GF-D8 (cell line): ENCODE results near the gene BRDT.
"Not testable (repeated sequence)": the region's sequence is repeated elsewhere in the genome, so short reads cannot be mapped to it uniquely, and the experiment has no call there.

ENCODE experiments used
- DNase-seq: peaks from one replicate; lab custom pipeline; 2025; lab: John Stamatoyannopoulos, UW

BRDT gene

DNA sequence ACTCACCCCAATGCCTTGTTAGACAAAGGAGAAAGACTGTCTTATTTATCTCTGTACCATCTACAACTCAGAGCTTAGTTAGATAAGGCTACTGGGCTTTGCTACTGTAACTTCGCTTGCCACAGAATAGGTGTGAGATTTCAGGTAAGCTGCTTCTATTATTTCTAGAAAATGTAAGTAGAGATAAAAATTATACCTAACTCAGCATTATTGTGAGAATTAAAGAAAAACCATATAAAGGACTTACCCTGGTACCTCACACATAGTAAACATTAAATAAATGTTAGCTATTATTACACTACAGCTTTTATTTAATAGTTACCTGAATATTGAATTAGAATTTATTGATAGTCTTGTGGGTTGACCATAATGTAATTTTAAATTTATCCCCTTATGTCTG lies 44.1 kb downstream of the BRDT start:
- DNase-seq = no peak

DNA sequence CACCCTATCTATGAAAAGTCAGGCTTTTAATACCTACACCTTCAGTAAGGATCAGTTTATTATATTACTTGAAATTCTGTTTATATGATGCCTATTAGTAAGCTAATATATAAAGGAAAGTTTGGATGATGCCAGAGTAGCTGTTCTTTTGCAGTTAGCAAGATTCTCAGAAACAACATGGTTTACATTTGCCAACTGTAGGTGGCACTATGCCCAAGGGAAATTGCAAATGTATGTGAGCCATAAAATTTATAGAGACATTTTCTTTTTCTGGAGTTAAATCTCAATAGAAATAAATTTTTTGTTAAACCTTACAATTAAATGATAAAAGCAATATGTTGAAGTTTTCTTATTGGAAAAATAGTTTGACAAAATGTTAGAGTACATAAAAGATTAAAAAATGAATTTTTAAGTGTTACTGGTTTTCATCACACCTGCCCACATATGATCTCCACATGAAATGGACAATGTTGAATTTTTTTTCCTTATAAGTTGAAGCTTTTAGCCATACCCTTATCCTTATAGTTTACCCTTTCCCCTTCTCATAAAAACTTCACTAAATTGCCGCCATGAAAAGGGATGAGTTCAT lies 48.5 kb downstream of the BRDT start:
- no peak for DNase-seq

DNA sequence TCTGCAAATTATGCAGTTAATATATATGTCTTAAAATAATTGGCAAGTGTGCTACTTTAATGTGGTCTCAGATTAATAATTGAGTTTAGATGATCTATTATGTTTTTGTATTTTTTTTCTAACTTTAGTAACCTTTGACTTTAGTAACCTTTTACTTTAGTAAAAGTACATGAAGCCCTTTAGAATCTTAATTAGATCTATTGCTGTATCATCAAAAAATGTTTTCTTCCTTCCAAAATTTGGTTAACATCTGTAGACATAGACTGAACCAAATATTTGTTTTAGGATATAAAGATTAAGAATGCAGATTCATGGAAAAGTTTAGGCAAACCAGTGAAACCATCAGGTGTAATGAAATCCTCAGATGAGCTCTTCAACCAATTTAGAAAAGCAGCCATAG lies 54.9 kb downstream of the BRDT start:
- no peak for DNase-seq

DNA sequence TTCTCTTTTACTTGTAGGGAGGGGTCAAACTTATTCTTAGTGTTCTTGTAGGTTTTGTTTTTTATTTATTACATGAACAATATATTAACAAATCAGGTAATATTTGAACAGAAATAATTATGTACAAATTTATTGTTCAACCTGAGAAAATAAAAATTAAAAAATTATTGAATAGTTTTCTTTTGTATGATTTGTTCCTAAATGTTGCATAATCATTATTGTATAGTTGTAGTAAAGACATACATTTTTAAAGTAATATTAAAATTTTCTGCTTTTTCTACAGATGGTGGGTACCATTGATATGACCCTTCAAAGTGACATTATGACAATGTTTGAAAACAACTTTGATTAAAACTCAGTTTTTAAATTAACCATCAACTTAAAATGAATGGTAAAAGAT lies 64.7 kb downstream of the BRDT start:
- DNase-seq = no peak

DNA sequence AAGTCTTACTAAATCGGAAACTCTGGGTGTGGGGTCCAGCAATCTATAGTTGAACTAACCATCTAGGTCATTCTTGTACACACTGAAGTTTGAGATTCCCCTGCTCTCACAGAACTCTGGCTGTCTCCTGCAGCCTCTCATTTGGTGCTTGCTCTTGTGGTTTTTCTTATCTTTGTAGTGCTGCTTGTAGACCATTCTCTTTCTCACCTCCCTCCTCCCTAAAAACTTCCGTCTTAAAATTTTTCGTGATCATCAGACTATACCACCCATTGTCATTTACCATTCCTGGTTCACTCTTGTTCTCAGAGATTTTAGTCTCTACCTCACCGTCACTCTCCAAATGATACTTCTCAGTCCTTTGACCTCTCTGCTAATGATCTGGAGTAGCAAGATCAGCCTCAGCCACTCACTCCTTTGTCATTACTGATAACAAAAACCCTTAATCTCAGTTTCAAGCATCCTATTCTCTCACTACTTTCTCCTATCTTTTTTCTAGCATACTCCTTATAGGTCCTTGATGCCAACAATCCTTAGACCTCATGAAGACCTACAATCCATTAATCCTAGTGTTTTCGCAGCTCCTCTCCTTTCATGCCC lies 67.6 kb downstream of the BRDT start:
- DNase-seq = no peak

DNA sequence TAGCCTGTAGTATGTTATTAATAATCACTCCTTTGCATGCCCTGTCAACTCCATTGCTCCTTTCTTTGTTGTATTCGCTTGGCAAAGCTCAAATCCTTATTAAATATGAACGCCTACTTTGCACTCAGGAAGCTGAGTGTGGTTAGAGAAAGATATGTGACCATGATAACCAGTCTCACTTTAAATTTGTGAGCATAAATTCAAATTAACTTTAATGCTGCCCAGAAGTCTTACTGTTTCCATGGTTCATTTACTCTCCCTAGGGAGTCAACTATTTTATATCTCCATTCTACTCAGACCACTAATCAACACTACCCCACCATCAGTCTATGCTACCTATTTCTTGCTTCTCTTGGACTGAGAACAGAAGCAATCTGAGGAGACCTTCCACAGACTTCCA lies 68.5 kb downstream of the BRDT start:
- no peak for DNase-seq

DNA sequence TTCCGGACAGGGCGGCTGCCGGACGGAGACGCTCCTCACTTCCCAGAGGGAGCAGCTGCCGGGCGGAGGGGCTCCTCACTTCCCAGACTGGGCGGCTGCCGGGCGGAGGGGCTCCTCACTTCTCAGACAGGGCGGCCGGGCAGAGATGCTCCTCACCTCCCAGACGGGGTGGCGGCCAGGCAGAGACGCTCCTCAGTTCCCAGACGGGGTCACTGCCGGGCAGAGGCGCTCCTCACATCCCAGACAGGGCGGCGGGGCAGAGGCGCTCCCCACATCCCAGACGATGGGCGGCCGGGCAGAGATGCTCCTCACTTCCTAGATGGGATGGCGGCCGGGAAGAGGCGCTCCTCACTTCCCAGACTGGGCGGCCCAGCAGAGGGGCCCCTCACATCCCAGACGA lies 76.8 kb downstream of the BRDT start:
- DNase-seq = not testable (repeated sequence)

DNA sequence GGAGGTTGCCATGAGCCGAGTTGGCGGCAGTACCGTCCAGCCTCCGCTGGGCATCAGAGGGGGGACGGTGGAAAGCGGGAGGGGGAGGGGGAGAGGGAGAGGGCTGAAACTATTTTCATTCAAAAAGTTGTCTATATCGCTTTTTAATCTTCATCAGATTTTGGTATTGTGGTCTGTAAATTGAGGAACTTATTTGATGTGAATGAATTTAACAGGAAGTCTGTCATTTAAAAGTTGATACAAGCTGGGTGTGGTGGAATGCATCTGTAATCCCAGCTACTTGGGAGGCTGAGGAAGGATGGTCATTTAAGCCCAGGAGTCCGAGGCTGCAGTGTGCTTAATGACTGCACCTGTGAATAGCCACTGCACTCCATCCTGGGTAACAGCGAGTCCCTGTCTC lies 77.6 kb downstream of the BRDT start:
- no peak for DNase-seq

DNA sequence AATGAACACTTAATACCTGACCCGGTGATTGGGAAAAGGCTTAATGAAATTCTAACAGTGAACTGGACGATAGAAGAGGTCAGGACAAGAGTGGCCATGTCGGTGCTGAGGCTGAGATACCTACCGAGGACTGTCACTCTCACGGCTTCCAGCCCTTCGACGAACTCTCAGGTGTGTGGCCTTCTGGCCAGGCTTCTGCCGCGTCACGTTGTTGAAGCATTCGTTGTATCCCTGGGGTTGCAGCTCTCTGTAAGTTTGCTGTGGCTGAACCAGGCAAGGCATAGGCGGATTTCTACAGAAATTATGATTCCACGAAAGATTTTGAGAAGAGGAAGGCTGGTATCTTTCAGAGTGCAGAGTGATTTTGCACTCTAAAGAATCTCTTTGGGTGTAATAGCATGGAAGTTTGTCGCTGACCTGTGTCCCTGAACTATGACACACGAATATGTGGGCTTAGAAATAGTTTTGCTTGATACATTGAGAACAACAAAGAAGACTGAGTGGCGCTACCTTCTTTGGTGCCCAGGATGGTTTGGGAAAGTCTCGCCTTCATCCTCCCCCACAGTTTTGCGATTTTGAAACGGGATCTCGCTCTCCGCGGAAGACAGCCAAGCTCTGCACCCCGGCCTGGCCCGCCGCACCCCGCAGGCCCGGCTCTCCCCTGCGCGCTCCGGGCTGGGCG lies 80.2 kb downstream of the BRDT start:
- no peak for DNase-seq

DNA sequence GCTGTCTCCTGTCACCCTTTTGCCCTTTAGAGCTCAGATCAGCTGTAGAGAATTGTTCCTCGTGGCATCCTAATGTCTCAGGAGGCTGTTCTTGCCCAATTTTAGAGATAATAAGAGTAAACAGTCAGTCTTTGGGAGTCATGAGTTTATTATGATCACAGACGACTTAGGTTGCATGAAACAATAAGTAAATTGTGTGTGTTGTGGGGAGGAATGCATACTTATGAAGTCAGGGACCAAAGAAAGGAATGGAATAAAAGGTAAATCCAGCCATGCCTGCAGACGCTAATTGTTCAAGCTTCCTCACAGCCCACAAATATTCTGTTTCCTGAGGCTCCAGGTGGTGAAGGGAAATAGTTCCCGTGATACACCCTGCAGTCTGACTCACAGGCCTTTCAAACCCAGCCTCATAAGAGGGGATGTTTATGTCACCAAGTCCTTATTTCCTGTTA lies 81.5 kb downstream of the BRDT start:
- DNase-seq = no peak

DNA sequence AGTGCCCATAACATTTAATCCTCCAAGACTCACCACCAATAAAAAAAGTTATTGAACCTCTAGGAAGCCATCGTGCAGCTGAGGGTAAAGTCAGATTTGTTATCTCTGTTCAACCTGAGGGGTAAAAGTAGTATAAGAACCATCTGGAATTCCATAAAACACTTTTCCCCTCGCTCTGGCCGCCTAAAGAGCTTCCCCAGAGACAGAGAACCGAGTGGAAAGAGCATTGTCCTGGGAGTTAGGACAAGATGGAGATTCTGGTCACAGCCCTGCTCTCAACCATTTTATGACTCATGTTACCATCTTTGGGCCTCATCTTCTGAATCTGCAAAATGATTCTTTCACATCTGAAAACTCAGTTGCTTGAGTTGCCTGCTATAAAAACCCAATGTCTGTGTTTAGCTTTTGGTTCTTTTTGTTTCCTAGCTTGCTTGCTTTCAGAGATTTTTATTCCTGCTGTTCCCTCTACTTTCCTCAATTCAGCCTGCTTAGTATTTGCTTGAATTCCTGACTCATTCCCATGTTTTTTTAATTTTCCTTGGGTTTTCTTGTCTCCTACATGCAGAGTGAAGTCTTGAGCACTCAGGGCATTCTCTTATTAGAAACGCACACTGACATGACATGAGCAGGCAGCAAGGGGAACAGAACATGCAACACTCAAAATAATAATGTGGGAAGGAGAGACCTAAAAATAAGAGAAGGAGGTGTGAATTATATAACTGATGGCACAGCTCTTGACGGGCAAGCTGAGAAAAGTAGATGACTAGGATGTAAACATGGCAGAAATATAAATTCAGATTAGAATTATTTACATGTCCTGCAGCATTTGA lies 82.3 kb downstream of the BRDT start:
- no peak for DNase-seq

DNA sequence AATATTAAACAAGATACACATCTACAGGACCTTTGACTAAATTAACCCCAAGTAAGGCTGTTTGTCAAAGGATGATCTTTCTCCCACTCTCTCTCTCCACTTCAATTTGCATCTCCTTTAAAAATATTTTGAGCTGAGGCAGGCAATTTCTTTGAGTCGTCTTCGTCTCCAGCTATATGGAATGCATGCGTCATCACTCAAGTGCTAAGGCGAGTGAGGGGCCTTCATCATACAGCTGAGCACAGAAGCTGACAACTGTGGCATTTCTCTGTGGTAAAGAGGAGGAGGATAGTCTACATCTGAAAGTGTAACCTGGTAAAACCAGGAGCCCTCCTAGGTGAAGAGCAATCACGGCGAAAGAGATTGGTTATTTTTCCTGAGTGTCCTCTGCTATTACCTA lies 88.2 kb downstream of the BRDT start:
- no peak for DNase-seq

DNA sequence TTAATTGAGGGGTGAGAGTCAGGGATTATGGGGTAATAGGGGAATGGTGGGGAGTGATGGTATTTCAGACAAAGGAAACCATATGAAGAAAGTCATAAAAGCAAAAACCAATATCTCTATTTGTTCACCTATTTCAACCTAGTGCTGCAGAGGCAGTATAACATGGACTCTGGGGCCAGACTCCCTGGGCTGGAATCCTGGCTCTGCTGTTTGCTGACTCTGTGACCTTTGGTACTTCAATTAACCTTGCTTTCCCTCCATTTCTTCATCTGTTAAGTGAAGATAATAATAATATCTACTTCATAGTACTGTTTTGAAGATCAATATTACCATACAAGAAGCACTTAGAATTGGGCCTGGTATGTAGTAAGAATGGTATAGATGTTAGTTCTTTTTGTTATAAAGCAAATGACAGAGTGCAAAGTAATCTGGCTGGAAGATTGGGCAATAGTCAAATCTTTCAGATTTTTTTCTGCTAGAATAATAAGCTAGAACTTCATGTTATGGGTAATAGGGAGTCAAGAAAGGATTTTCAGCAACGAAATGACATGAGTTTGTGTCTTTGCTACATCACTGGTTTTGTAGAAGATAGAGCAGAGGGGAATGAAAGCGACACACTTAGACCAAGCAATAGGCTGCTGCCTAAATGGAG lies 89.6 kb downstream of the BRDT start:
- DNase-seq = no peak

DNA sequence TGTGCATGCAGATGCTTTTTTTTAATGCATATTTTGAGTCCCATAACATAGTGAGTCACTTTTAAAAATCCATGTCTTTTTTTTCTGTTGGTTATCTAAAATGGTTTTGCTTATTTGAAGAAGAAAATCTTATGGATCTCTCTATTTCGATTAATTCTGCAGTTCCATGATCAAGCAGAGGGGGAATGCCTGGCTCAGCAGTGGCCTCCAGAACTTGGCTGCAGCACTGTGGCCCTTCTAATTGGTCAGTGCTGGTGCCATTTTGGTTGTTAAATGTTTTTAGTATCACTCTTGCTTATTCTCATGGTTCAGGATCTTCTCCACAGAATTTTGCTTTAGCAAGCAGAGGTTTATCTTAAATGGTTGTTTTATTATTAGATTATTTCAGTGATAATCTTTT lies 91.8 kb downstream of the BRDT start:
- DNase-seq = no peak

DNA sequence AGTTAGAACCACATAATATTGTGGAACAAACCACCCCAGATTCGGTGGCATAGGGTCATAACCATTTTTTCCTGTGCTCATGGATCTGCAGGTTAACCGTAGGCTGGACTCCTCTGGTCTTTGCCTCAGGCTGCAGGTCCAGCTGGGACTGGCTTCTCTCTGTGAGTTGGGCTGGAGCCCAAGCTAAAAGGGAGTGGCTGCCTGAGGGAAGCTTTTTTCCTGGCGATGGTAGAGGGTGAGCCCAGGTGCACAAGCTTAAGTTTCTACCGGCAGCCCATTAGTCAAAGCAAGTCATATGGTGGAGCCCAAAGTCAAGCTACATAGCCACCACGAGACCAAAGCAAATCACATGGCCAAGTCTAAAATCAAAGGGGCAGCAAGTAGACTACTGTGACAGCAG lies 94.4 kb downstream of the BRDT start:
- DNase-seq = no peak

DNA sequence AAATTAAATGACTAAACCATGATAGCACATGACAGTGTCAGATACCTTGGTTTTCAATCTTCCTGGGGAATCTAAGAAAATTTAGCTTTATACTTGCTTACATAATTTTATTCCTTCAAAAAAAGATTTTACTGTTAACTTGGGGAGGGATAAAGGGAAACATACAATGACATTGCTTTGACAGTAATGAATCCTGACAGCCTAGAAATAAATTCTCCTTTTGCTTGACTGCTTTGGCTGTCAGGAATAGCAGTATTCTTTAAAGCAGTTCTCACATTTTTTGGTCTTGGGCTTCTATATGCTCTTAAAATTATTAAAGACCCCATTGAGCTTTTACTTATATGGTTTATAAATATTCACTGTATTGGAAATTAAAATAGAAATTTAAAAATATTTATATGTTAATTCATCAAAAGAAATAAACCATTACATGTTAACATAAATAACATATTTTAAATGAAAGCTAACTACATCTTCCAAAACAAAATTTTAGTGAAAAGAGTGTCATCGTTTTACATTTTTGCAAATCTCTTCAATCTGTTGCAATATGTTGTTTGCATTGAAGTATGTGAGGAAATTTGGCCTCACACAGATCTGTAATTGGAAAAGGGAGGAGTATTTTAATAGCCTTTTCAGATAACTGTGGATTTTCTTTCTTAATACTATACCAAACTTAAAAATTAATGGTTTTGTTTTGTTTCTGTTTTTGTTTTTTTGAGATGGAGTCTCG lies 96.7 kb downstream of the BRDT start:
- no peak for DNase-seq

DNA sequence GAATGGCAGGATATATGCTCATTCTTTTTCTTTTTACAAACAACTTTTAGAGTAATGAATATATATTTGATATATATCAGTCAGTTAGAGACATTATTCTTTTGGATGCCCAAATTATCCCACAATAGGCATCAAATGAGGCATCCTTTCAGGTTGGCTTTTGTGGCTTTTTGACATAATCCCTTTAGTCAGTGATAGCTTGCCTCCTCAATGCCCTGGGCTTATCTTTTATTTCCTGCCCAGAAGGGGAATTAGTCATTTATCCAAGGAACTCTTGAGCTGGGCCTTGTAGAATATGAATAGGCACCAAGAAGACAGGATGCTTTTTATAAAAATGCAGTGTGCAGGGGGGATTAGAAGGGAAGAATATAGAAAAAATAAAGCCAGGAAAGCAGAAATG lies 102.7 kb downstream of the BRDT start:
- DNase-seq = no peak
